GM20431 (cell line): ENCODE results near the gene NALCN.

Experiments used
- in situ Hi-C: fragments of 300-500 bp; cut with MseI, MboI; formaldehyde crosslinking; loops from one replicate; pipeline ENCODE4 v1.15.0; 2020; ENCODE audit warnings: low sequenced_read_pairs; ENCODE audit not compliant: unreplicated experiment

Gene NALCN

GRCh38 chr13:101065329-101065728 lies 351.0 kb downstream of the NALCN start:
- in situ Hi-C loops: no loop called here

- in situ Hi-C loops: no loop called here
Measured at GRCh38 chr13:101059793-101060192, 356.5 kb downstream of the NALCN start.

- in situ Hi-C loops: no loop called here
Measured at GRCh38 chr13:101058841-101059240, 357.5 kb downstream of the NALCN start.

GRCh38 chr13:101053301-101054093 lies 362.8 kb downstream of the NALCN start:
- in situ Hi-C loops: no loop called here

- in situ Hi-C loops: no loop called here
Measured at GRCh38 chr13:101049166-101049850, 367.0 kb downstream of the NALCN start.

GRCh38 chr13:101036546-101036945 lies 379.8 kb downstream of the NALCN start:
- in situ Hi-C loops: no loop called here

- in situ Hi-C loops: no loop called here
Measured at GRCh38 chr13:101035119-101035620, 381.1 kb downstream of the NALCN start.

- in situ Hi-C loops: no loop called here
Measured at GRCh38 chr13:101026736-101027398, 389.4 kb downstream of the NALCN start.

- in situ Hi-C loops: no loop called here
Measured at GRCh38 chr13:101026328-101026727, 390.0 kb downstream of the NALCN start.

GRCh38 chr13:101025925-101026324 lies 390.4 kb downstream of the NALCN start:
- in situ Hi-C loops: no loop called here

- in situ Hi-C loops: no loop called here
Measured at GRCh38 chr13:101025519-101025918, 390.8 kb downstream of the NALCN start.

- in situ Hi-C loops: no loop called here
Measured at GRCh38 chr13:101019126-101019525, 397.2 kb downstream of the NALCN start.

GRCh38 chr13:101018720-101019119 lies 397.6 kb downstream of the NALCN start:
- in situ Hi-C loops: no loop called here

- in situ Hi-C loops: no loop called here
Measured at GRCh38 chr13:101017123-101017872, 399.0 kb downstream of the NALCN start.

- in situ Hi-C loops: no loop called here
Measured at GRCh38 chr13:101016475-101016874, 399.8 kb downstream of the NALCN start.

GRCh38 chr13:101013245-101013644 lies 403.1 kb downstream of the NALCN start:
- in situ Hi-C loops: no loop called here

- in situ Hi-C loops: no loop called here
Measured at GRCh38 chr13:101010100-101010499, 406.2 kb downstream of the NALCN start.

GRCh38 chr13:101007245-101007644 lies 409.1 kb downstream of the NALCN start:
- in situ Hi-C loops: no loop called here
